ENCODE measurements around the gene UQCR11.

Gene UQCR11

DNA sequence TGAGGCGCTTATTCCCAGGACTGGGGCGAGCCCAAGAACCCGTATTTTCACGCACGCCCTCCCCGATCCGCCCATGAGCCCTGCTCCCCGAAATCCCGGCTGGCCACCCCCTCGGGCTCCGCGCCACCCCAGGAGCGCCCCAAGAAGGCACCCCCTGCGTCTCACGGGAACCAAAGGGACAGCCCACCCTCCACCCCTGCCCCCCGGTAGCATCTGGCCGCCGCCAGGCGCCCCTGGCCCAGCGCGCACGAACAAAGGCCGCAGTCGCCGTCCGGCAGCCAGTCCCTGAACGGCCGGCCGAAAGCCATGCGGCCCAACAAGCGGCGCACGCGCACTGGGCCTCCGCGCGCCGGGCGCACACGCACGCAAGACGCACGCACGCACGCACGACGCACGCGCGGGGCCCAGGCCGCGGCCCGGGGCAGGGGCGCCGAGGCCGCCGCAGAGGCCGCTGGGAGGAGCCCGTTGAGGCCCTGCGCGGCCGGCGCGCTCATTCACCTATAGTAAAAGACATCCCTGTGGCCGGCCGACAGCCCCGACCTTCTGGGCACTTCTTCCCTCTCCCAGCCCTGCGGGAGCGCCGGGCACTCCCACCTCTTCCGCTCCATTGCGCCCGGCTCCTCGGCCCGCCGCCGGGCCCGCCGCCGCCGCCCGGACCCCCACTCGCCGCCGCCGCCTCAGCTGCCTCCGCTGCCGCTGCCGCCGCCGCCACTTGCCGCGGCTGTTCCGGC is 13.1 kb downstream of the UQCR11 start:
- DNase-seq (ENCODE audit: low read depth in 2 of 2), result peak; percentile 62 to 68

DNA sequence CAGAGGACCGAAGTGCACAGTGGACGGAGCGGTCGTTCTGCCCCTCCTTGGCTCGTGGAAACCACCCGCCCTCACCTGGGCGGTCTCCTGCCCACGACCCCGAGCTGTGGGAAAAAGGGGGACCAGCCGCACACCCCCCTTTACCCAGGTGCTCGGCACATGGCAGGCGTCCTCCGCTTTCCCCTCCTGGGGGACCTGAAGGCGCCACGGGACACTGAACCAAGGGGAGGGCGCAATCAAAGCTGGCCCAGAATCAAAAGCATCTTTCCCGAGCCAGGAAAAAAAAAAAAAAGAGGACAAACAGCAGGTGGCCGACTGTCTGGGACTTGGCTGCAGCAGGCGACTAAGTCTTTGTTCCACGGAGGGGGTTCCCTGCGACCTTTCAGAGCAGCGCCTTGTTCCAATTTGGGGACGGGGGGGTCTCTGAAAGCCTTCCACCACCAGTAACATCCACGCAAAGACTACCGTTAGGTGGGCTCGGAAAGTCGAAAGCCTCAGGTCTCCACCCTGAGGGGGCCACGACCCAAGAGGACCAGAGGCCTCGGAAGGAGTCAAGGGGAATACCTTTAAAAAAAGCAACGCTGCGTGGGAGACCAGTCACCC is 13.7 kb downstream of the UQCR11 start:
- DNase-seq (ENCODE audit: low read depth in 2 of 2), result no peak

DNA sequence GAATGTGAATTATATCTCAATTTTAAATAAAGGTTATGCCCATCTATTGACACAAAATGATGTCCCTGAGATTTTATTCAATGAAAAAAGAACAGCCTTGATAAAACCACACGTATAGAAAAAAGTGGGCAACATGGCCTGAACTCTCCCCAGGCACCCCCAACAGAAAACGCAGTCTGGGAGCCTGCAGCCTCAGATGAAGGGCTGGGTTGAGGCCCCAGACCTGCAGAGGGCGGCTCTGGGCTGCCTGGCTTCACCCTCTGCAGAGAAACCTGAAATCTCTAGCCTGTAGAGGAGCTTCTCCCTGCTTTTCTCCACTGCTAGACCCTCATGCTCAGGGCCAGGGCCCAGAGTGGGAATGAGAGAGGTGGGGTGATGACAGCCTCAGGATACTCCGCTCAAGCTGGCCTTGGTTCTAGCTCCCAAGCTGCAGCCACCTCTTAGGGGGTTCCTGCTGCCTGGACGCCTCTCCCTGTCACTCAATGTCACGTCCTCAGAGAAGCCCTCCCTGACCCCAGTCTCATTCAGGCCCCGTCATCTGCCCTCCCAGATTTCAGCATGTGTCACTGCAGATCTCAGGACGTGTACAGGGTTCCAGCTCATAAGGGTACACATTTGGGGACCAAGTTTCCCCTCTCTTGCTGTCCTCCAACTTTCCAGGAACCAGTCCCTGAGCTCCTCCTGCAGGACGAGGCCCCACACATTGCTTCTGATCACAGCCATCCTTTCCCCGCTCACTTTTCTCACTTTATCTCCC is 14.4 kb downstream of the UQCR11 start:
- no peak for DNase-seq (ENCODE audit: low read depth in 2 of 2)

DNA sequence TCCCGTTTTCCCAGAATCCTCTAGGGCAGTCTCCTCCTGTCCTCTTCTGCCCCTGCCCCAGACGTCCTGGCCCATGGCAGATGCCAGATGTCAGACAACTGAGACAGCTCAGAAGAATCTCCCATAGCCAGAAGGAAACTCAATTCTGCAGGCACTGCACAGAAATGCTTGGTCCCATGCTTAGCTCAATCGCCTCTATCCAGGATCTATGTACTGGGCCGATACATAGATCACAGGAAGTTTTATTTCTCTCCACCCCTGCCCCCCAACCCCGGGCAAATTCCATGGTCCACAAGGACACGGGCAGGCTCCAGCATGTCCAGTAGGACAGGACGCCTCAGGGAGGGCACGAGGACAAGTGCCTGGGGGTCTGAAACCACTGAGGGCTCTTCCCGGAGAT is 17.4 kb downstream of the UQCR11 start:
- no peak for DNase-seq (ENCODE audit: low read depth in 2 of 2)

- no peak for DNase-seq (ENCODE audit: low read depth in 2 of 2)
Measured at GRCh38 chr19:1585243-1585580, 20.1 kb downstream of the UQCR11 start.

- no peak for DNase-seq (ENCODE audit: low read depth in 2 of 2)
Measured at GRCh38 chr19:1584500-1585242, 20.6 kb downstream of the UQCR11 start.

- no peak for DNase-seq (ENCODE audit: low read depth in 2 of 2)
Measured at GRCh38 chr19:1582201-1582600, 23.1 kb downstream of the UQCR11 start.

- DNase-seq (ENCODE audit: low read depth in 2 of 2), result no peak
Measured at GRCh38 chr19:1580957-1581356, 24.3 kb downstream of the UQCR11 start.

- DNase-seq (ENCODE audit: low read depth in 2 of 2), result no peak
Measured at GRCh38 chr19:1580382-1580781, 24.9 kb downstream of the UQCR11 start.

- DNase-seq (ENCODE audit: low read depth in 2 of 2), result no peak
Measured at GRCh38 chr19:1579222-1579621, 26.0 kb downstream of the UQCR11 start.

GRCh38 chr19:1577929-1578618 is 27.2 kb downstream of the UQCR11 start:
- no peak for DNase-seq (ENCODE audit: low read depth in 2 of 2)

DNA sequence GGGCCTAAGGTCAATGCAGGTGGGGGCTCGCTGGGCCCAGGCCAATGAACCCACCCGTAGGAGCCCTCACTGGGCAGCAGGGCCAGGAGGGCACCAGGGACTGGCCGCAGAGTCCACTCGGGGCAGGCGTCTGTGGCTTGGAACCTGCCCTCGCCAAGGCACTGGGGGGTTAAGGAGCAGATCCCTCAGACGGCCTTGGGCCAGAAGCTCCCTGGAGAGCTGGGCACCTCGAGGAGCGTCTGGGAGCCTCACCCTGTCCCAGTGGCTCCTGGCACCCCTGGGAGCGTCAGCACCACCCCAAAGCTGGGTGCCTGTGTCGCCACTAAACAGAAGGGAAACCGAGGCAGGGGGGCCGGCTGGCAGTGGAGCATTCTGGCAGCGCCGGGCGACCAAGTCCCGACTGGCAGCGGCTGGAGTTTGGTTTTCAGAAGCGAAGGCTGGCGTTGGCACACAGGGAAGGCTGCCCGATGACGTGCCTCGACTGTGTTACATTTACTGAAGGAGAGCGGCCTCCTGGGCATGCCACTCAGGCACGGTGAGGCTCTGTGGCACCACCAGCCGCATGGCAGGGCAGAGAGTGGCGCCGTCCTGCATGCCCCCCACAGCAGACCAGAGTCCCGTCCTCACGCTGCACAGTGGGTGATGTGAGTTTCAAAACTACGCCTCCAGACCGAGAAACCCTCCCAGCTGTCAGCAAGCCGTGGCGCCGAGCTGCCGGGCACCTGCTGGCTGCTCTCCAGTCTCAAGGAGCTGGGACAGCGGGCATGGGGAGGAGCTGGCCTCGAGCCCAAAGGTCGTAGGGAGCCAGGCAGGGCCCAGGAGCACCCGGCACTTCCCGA is 28.0 kb downstream of the UQCR11 start:
- DNase-seq (ENCODE audit: low read depth in 2 of 2), result no peak

DNA sequence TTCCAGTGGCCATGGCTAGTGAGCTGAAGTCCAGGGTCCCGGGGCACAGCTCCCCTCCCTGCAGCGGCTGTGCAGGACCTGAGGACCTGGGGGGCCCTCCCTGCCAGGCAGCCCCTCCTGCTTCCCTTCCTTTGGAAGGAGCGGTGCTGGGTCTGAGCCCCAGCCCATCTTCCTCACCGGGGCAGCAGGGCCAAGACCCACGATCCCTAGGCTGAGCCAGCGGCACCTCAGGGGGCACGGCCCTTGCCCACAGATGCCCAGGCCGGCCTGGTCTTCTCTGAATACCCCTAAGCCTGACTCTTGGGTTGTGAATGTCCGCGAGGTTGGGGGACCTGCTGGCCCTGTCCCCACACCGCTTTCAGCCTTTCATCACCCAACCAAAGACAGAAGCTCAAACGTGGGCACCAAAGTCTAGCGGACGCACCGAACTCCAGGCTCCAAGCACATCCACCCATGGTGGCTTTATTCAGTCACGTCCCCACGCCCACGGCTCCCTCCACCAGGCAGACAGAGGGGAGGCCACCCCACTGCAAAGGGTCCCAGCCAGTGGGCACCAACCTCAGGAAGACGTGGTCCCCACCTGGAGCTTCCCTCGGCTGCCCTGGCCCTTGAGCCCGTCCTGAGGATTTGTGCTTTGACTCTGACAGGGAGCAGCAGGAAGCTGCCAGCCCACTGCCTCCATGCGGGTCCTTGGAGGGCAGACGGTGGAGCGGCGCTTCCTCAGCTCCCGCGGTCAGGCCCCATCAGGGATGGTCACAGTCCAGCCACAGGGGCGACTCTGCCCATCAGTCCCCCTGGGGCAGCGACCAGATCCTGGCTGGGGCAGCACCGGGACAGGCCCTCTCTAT is 28.8 kb downstream of the UQCR11 start:
- DNase-seq (ENCODE audit: low read depth in 2 of 2), result no peak

DNA sequence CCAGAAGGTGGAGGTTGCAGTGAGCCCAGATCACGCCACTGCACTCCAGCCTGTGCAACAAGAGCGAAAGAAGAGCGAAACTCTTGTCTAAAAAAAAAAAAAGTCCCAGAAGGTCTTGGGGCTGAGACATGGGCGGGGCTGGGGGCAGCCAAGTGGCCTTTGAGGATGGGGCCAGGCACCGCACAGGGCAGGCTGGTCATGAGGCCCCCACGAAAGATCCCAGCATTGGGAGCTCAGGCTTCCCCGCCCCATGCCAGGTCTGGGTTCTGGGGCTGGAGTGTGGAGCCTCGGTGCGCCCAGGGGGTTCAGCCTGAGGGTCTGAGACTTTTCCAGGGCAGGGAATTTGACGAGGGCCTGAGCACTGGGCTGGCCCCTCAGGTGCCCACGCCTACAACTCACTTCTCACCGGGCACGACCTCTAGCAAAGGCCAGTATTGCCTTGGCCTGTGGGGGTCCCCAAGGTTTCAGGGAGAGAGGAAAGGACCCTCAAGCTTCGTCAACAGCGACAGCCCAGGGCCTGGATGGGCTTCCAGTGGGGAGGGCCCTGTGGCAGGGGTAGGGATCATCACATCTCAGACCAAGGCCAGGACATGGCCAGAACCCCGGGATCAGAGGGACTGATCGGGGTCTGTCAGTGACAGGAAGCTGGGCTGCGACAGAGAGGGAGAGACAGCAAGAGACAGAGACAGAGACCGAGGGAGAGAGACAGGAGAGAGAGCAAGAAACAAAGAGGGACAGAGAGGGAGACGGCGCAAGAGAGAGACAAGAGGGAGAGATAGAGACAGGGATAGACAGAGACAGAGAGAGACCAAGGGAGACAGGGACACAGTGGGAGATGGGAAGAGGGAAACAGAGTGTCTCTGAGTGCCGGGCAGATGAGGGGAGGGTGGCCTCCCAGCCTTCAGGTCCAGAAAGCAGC is 29.7 kb downstream of the UQCR11 start:
- DNase-seq (ENCODE audit: low read depth in 2 of 2), result no peak

- no peak for DNase-seq (ENCODE audit: low read depth in 2 of 2)
Measured at GRCh38 chr19:1574354-1575136, 30.7 kb downstream of the UQCR11 start.

GRCh38 chr19:1572795-1573194 is 32.5 kb downstream of the UQCR11 start:
- DNase-seq (ENCODE audit: low read depth in 2 of 2), result no peak

- no peak for DNase-seq (ENCODE audit: low read depth in 2 of 2)
Measured at GRCh38 chr19:1571358-1571757, 33.9 kb downstream of the UQCR11 start.

DNA sequence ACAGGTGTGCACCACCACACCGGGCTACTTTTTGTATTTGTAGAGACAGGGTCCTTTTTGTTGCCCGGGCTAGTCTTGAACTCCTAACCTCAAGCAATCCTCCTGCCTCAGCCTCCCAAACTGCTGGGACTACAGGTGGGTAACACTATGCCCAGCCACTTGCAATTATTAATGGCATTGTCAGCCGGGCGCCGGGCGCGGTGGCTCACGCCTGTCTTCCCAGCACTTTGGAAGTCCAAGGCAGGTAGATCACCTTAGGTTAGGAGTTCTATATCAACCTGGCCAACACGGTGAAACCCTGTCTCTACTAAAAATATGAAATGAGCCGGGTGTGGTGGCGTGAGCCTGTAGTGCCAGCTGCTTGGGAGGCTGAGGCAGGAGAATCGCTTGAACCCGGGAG is 34.4 kb downstream of the UQCR11 start:
- DNase-seq (ENCODE audit: low read depth in 2 of 2), result no peak

Data from stimulated activated CD8-positive, alpha-beta memory T cell treated with anti-CD3 and anti-CD28 coated beads, Interleukin-2, amount 100 ng/mL, for 1 hour (primary cell).